ENCODE results near the gene TRPM4. TPM values are rescaled to one million over a fixed set of nuclear protein-coding genes. Genes with fewer than 3 reads are reported as not detected.

The TRPM4 gene
- total RNA-seq, 3 donors from 2014 or later (not counting 1 experiment from before 2014, with no cell fraction given) = 0.20 TPM; not detected in 2

- H3K4me1 ChIP-seq (ENCODE audit: control insufficient read depth, insufficient read depth, low read length) = no peaks in the 10 kb centered on the region
- Mint-ChIP-seq H3K4me3 (no peak overlapping the region), H3K36me3 (no peaks in the 10 kb centered on the region), H3K4me1 (peaks cover 4 to 8% of the 10 kb centered on the region in 2 donors), H3K27me3 (ENCODE audit: low read depth in 2 of 2) (peaks cover 0 to 3% of the 10 kb centered on the region in 2 donors), H3K27ac (no peak overlapping the region), H3K9me3 (no peaks in the 10 kb centered on the region)
- no peak overlapping the region for H3K4me3 ChIP-seq (ENCODE audit: low read length)
- no peak for TF ChIP-seq CTCF (IDR thresholded peaks at IDR 0.05)
- no peaks in the 10 kb centered on the region for H3K27me3 ChIP-seq (ENCODE audit: control insufficient read depth, insufficient read depth, low read length)
- 90% methylated on average over 6 of the region's 6 CpGs for WGBS (ENCODE audit: insufficient coverage)
- H3K9me3 ChIP-seq (ENCODE audit: control insufficient read depth, insufficient read depth, low read length) = no peaks in the 10 kb centered on the region
- H3K27ac ChIP-seq (ENCODE audit: low read length) = no peak overlapping the region
- ATAC-seq = no peak
- intact Hi-C loops (cut with micrococcal nuclease) = no loop called here
- no peak for DNase-seq
- no peaks in the 10 kb centered on the region for H3K36me3 ChIP-seq (ENCODE audit: control insufficient read depth, insufficient read depth, low read length)
Measured at GRCh38 chr19:49193822-49194394, 36.3 kb downstream of the TRPM4 start.

GRCh38 chr19:49194408-49194807 lies 36.8 kb downstream of the TRPM4 start:
- Histone ChIP-seq H3K9me3 (ENCODE audit: control insufficient read depth, insufficient read depth, low read length) (no peaks in the 10 kb centered on the region), H3K27ac (ENCODE audit: low read length) (no peak overlapping the region), H3K27me3 (ENCODE audit: control insufficient read depth, insufficient read depth, low read length) (no peaks in the 10 kb centered on the region), H3K4me3 (ENCODE audit: low read length) (no peak overlapping the region), H3K36me3 (ENCODE audit: control insufficient read depth, insufficient read depth, low read length) (no peaks in the 10 kb centered on the region), H3K4me1 (ENCODE audit: control insufficient read depth, insufficient read depth, low read length) (no peaks in the 10 kb centered on the region)
- no peak for DNase-seq
- Mint-ChIP-seq H3K4me1 (peaks cover 4% of the 10 kb centered on the region in 2 donors), H3K27me3 (ENCODE audit: low read depth in 2 of 2) (peaks cover 0 to 3% of the 10 kb centered on the region in 2 donors), H3K9me3 (no peaks in the 10 kb centered on the region), H3K4me3 (no peak overlapping the region), H3K36me3 (no peaks in the 10 kb centered on the region), H3K27ac (no peak overlapping the region)
- no peak for TF ChIP-seq CTCF (IDR thresholded peaks at IDR 0.05)
- WGBS (ENCODE audit: insufficient coverage) = 91% methylated on average over 4 of the region's 4 CpGs
- ATAC-seq = no peak
- intact Hi-C loops (cut with micrococcal nuclease) = no loop called here

DNA sequence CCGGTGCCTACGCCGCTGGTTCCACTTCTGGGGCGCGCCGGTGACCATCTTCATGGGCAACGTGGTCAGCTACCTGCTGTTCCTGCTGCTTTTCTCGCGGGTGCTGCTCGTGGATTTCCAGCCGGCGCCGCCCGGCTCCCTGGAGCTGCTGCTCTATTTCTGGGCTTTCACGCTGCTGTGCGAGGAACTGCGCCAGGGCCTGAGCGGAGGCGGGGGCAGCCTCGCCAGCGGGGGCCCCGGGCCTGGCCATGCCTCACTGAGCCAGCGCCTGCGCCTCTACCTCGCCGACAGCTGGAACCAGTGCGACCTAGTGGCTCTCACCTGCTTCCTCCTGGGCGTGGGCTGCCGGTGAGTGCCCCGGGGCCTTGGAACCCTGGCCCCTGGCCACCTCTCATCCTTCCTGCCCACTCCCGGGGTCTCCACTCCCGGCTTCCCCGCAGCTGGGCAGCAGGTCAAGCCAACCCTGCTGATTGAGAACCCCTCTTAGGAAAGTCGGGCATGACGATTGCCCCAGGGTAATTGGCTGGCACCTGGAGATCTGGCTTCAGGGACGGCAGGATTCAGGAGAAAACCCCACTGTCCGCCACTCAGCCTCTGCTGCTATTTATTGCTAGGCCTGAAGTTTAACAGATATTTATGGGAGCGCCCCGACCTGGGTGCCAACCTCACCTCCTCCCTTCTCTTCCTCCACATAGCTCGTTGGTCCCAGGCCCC lies 39.1 kb downstream of the TRPM4 start:
- Mint-ChIP-seq H3K9me3 (no peaks in the 10 kb centered on the region), H3K27ac (no peak overlapping the region), H3K4me1 (no peaks in the 10 kb centered on the region), H3K27me3 (ENCODE audit: low read depth in 2 of 2) (peaks cover 0 to 3% of the 10 kb centered on the region in 2 donors), H3K4me3 (no peak overlapping the region), H3K36me3 (no peaks in the 10 kb centered on the region)
- H3K27ac ChIP-seq (ENCODE audit: low read length) = no peak overlapping the region
- H3K27me3 ChIP-seq (ENCODE audit: control insufficient read depth, insufficient read depth, low read length) = no peaks in the 10 kb centered on the region
- H3K9me3 ChIP-seq (ENCODE audit: control insufficient read depth, insufficient read depth, low read length) = no peaks in the 10 kb centered on the region
- no peak for DNase-seq
- no peak overlapping the region for H3K4me3 ChIP-seq (ENCODE audit: low read length)
- no peak for TF ChIP-seq CTCF (IDR thresholded peaks at IDR 0.05)
- H3K36me3 ChIP-seq (ENCODE audit: control insufficient read depth, insufficient read depth, low read length) = no peaks in the 10 kb centered on the region
- ATAC-seq = no peak
- intact Hi-C loops (cut with micrococcal nuclease) = no loop called here
- H3K4me1 ChIP-seq (ENCODE audit: control insufficient read depth, insufficient read depth, low read length) = no peaks in the 10 kb centered on the region
- WGBS (ENCODE audit: insufficient coverage) = 92% methylated on average over 40 of the region's 40 CpGs

Measured in natural killer cell (primary cell).